Stimulated activated CD8-positive, alpha-beta memory T cell treated with anti-CD3 and anti-CD28 coated beads, Interleukin-7, amount 100 ng/mL, for 1 hour (primary cell): ENCODE results near the gene MEA1.

ENCODE experiments used
- DNase-seq, 2 donors: peaks; one replicate each; pipeline ENCODE4 v3.0.0-alpha.2; 2020; ENCODE audit warnings: low read depth in 2 of 2

Gene MEA1

GRCh38 chr6:42970871-42971612 lies 42.7 kb downstream of the MEA1 start:
- DNase-seq: no peak

GRCh38 chr6:42969934-42970333 lies 43.8 kb downstream of the MEA1 start:
- no peak for DNase-seq

DNA sequence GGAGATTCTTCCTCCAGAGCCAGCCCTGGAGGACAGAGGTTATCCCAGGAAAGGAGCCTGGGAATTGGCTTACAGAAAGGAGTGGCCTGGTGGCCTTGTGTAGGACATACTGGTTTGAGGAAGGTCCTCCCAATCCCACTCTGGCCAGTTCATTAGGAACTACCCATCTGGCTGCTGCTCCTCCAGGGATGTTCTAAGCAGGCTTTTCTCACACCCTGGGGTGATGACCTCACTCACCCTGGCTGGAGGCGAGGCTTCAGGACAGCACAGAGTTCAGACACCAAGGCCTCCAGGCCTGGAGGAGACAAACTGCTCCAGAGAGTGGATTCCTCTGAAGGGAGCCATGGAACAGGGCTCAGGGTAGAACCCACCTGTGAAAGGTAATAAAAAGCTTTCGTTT lies 44.3 kb downstream of the MEA1 start:
- no peak for DNase-seq

DNA sequence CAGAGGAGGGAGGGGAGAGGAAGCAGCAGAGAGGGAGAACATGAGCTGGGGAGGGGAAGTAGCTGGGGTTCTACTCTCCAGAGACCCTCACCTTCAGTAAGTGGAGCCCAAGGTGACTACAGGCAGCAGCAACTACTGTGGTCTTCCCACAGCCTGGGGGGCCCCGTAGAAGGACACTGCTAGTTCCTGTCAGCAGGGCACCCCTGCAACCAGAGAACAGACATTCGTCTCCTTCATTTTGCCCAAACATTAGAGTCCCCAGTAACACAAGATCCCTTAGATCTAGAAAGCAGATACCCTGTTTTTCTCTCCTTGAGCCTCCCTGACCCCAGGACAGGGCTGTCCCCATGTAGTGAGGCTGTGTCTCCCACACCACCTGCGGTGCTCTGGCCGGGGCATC lies 45.0 kb downstream of the MEA1 start:
- no peak for DNase-seq

- no peak for DNase-seq
Observed at GRCh38 chr6:42968126-42968701, 45.5 kb downstream of the MEA1 start.

DNA sequence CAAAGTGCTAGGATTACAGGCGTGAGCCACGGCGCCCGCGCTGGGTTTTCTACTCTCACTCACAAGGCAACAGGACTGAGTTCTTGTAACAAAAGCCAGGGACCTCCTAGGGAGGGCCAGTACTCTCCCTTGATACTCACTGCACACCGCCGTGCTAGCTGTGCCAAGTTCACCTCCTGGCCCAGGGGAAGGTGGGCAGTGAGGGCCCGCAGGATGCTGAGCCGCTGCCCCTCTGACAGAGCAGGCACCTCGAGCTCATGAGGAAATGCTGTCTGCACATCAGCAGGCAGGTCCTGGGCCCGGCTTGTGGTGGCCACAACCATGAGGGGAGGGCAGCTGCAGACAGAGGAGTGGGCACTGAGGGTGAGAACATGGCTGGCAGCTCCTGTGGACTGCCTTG lies 46.5 kb downstream of the MEA1 start:
- DNase-seq: no peak

DNA sequence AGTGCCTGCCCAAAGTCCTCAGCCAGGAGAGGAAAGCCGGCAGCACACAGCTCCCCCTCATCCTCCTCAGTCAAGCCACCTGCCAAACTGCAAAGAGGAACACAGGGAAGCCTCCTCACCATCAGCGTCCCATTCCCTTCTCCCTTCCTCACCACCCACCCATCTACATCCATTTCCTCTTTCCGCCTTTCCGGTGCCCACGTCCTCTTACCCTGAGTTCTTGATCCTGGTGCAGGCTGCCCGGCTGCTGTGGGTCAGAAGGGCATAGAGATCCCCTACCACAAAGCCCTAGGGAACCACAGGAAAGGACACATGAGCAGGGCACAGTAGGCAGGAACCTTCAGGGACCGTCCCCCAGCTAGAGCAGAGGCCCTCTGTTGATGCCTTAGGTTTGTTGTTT lies 47.2 kb downstream of the MEA1 start:
- no peak for DNase-seq

- DNase-seq: no peak
Observed at GRCh38 chr6:42963855-42964605, 49.7 kb downstream of the MEA1 start.

DNA sequence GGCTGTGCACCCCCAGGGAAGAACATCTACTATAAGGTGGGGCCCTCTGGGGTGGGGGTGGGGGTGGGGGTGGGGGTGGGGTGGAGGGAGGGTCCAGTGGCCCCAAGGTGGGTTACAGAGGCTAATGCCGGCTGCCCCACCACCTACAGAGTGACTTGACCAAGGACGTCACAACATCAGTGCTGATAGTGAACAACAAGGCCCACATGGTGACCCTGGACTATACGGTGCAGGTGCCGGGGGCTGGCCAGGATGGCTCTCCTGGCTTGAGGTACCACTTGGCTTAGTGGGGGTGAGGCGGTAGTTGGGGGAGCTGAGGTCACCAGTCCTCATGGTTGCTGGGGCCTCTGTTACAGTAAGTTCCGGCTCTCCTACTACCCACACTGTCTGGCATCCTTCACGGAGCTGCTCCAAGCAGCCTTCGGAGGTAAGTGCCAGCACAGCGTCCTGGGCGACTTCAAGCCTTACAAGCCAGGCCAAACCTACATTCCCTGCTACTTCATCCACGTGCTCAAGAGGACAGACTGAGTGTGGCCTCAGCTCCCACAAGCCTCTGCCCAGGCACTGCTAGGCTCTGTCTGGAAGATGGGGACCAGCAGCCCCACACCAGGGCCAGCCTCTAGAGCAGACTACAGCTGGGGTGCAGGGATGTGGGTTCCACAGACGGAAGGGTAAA lies 50.4 kb downstream of the MEA1 start:
- no peak for DNase-seq

DNA sequence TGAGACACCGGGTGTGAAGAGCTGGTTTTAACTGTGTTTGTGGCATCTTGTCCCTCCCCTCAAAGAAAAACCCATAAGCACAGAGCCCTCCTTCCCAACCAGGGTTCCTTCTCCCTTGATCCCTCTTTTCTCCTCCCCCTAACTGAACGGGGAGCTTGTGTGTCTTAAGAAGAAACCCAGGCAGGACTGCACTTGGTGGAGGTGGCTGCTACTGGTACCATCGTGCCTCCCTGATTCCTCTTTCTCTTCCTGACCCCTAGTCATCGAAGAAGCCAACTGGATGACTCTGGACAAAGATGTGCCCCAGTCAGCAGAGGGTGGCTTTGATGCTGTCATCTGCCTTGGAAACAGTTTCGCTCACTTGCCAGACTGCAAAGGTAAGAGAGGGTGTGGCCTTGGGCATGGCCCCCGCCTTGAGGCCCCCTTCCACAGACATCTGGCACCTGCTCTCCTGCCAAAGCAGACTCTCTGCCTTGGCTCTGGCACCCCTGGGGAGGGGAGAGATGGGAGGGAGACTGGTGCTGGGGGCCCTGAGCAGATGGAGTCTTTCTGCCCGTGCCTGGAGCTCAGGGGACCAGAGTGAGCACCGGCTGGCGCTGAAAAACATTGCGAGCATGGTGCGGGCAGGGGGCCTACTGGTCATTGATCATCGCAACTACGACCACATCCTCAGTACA lies 51.1 kb downstream of the MEA1 start:
- DNase-seq: no peak

DNA sequence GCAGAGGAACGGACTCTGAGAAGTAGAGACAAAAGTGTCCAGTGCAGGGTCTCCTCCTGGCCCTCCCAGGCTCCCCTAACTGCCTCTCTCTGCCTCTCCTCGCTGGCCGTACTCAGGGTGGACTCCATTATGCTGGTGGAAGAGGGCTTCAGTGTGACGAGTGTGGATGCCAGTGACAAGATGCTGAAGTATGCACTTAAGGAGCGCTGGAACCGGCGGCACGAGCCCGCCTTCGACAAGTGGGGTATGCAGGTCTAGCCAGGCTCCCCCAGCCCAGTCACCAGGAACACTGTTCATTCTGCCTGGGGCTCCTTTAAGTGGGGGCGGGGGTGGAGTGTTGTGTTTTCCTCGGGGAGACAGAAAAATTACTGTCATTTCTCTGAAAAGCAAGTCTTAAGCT lies 51.6 kb downstream of the MEA1 start:
- no peak for DNase-seq
